Activated naive CD8-positive, alpha-beta T cell treated with anti-CD3 and anti-CD28 coated beads for 36 hours (primary cell): ENCODE data around the gene HSPB7. TPM values are rescaled to one million over a fixed set of nuclear protein-coding genes. Genes with fewer than 3 reads are reported as not detected.
"Not testable (repeated sequence)": the region's sequence is repeated elsewhere in the genome, so short reads cannot be mapped to it uniquely, and the experiment has no call there.

Experiments used
- DNase-seq: peaks from one replicate; pipeline ENCODE4 v3.0.0; 2021
- H3K27ac Mint-ChIP-seq: one replicate; pipeline ENCODE4 v1.8.0; 2022; ENCODE audit warnings: mild to moderate bottlenecking, moderate library complexity, mixed read lengths
- H3K27me3 Mint-ChIP-seq: one replicate; pipeline ENCODE4 v1.8.0; 2022; ENCODE audit warnings: mild to moderate bottlenecking, mixed read lengths
- H3K36me3 Mint-ChIP-seq: one replicate; pipeline ENCODE4 v1.8.0; 2021; ENCODE audit warnings: mild to moderate bottlenecking, mixed read lengths
- H3K4me1 Mint-ChIP-seq: one replicate; pipeline ENCODE4 v1.8.0; 2021; ENCODE audit warnings: mixed read lengths
- H3K4me3 Mint-ChIP-seq: one replicate; pipeline ENCODE4 v1.8.0; 2022; ENCODE audit warnings: mild to moderate bottlenecking, moderate library complexity, mixed read lengths
- H3K9me3 Mint-ChIP-seq: one replicate; pipeline ENCODE4 v1.8.0; 2022; ENCODE audit warnings: mixed read lengths
- total RNA-seq, 2 experiments: library from RNA; stranded (reverse); gene quantifications; one replicate each; pipeline ENCODE4 v1.2.3, GENCODE V29; 2021

The HSPB7 gene
- total RNA-seq, 2 experiments from 2014 or later, result not detected

DNA sequence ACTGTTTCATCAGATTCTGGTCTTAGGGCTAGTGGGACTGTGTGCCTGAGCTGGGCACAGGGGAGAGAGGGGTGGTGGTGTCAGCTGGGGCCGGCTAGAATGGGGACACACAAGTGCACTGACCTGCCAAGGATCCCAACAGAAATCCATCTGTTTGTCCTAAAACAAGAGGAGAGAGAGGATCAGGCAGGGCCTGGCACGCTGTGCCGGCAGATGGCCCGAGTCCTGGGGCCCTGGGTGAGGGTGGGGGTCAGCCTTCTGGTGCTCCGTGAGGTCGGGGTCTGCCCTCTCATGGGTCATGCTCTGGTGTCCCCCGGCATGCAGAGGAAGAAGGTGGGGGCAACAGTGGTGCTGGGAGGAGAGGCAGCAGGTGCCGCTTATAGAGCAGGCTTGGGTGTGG lies 22.0 kb upstream of the HSPB7 start:
- H3K4me1 Mint-ChIP-seq, H3K9me3 Mint-ChIP-seq, DNase-seq, H3K27me3 Mint-ChIP-seq, H3K27ac Mint-ChIP-seq, H3K36me3 Mint-ChIP-seq, H3K4me3 Mint-ChIP-seq: not testable (repeated sequence)

DNA sequence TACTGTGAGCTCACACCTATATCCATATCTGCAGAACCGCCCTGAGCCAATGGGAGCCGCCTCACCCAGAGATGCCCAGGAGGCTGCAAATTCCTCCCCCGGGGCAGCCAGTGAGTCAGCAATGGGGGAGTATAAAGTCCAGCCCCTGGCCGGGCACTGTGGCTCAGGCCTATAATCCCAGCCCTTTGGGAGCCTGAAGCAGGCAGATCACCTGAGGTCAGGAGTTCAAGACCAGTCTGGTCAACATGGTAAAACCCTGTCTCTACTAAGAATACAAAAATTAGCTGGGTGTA lies 20.7 kb upstream of the HSPB7 start:
- Mint-ChIP-seq H3K36me3 (no peaks in the 10 kb centered on the region), H3K9me3 (no peaks in the 10 kb centered on the region)

GRCh38 chr1:16036461-16036860 lies 18.6 kb upstream of the HSPB7 start:
- H3K4me1 Mint-ChIP-seq, H3K4me3 Mint-ChIP-seq, H3K27me3 Mint-ChIP-seq, H3K27ac Mint-ChIP-seq, H3K36me3 Mint-ChIP-seq, H3K9me3 Mint-ChIP-seq, DNase-seq: not testable (repeated sequence)

More for the DNA sequence above, 20.7 kb upstream of the HSPB7 start:
- no peaks in the 10 kb centered on the region for H3K4me1 Mint-ChIP-seq
- H3K4me3 Mint-ChIP-seq, result no peak overlapping the region
- DNase-seq, result no peak
- no peaks in the 10 kb centered on the region for H3K27me3 Mint-ChIP-seq
- no peak overlapping the region for H3K27ac Mint-ChIP-seq

GRCh38 chr1:16033103-16033632 lies 15.3 kb upstream of the HSPB7 start:
- H3K27ac Mint-ChIP-seq, DNase-seq, H3K4me3 Mint-ChIP-seq, H3K36me3 Mint-ChIP-seq, H3K9me3 Mint-ChIP-seq, H3K4me1 Mint-ChIP-seq: not testable (repeated sequence)
- peaks cover 17% of the 10 kb centered on the region for H3K27me3 Mint-ChIP-seq

- no peaks in the 10 kb centered on the region for H3K9me3 Mint-ChIP-seq
- no peak overlapping the region for H3K4me3 Mint-ChIP-seq
- peaks cover 23% of the 10 kb centered on the region for H3K27me3 Mint-ChIP-seq
- H3K27ac Mint-ChIP-seq, result no peak overlapping the region
- DNase-seq, result peak; percentile 76
- H3K36me3 Mint-ChIP-seq, result no peaks in the 10 kb centered on the region
- peaks cover 3% of the 10 kb centered on the region for H3K4me1 Mint-ChIP-seq
Observed at GRCh38 chr1:16032388-16033102, 14.7 kb upstream of the HSPB7 start.

DNA sequence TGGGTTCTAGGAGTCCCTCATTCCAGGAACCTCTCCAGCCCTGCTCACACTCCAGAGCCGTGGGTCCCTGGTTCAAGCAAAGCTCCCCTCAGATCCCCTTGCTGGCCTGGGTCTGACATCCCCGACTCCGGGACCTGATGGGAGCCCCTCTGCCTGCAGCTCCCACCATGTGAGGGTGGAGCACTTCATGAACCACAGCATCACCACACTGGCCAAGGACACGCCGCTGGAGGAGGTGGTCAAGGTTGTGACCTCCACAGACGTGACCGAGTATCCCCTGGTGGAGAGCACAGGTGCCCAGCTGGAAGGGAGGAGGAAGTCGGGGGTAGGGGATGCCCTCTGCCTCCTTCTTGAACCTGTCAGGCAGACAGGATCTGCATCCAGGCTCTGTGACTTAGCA lies 13.7 kb upstream of the HSPB7 start:
- no peak overlapping the region for H3K27ac Mint-ChIP-seq
- no peak for DNase-seq
- H3K36me3 Mint-ChIP-seq, result no peaks in the 10 kb centered on the region
- no peak overlapping the region for H3K4me3 Mint-ChIP-seq
- H3K4me1 Mint-ChIP-seq, result peaks cover 3% of the 10 kb centered on the region
- H3K9me3 Mint-ChIP-seq, result no peaks in the 10 kb centered on the region
- H3K27me3 Mint-ChIP-seq, result peaks cover 23% of the 10 kb centered on the region

DNA sequence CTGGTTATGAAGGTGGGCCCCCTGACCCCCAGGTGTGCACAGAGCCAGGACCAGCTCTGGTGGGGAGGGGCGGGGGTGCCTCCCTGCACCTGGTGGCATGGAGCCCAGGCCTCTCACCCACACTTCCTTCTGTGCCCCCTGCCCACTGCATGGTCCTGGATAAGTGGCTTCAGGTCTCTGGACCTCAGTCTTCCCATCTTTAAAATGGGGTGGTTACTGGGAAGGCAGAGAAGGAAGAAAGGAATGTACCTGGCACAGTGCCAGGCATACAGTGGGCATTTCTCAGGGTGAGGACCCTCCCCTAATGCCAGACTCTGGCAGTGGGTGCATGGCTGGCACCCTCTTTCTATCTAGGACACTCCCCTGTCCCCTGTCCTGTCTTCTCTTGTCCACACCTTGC lies 11.4 kb upstream of the HSPB7 start:
- H3K27me3 Mint-ChIP-seq, result peaks cover 23% of the 10 kb centered on the region
- no peak overlapping the region for H3K27ac Mint-ChIP-seq
- no peaks in the 10 kb centered on the region for H3K9me3 Mint-ChIP-seq
- H3K36me3 Mint-ChIP-seq, result no peaks in the 10 kb centered on the region
- no peak for DNase-seq
- peaks cover 3% of the 10 kb centered on the region for H3K4me1 Mint-ChIP-seq
- H3K4me3 Mint-ChIP-seq, result no peak overlapping the region

DNA sequence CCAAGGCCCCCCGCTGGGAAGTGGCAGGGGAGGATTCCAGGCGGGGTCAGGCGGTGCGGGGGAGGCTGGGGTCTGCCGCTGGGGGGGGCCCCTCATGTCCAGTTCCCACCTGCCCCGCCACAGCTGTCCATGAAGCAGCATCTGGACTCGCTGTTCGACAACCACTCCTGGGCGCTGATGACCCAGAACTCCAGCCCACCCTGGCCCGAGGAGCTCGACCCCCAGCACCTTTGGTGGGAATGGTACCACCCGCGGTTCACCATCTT lies 11.1 kb upstream of the HSPB7 start:
- not testable (repeated sequence) for H3K4me1 Mint-ChIP-seq, H3K27ac Mint-ChIP-seq, H3K9me3 Mint-ChIP-seq, H3K36me3 Mint-ChIP-seq, DNase-seq, H3K4me3 Mint-ChIP-seq
- peaks cover 23% of the 10 kb centered on the region for H3K27me3 Mint-ChIP-seq

- H3K27ac Mint-ChIP-seq, result no peak overlapping the region
- no peaks in the 10 kb centered on the region for H3K36me3 Mint-ChIP-seq
- H3K9me3 Mint-ChIP-seq, result no peaks in the 10 kb centered on the region
- H3K27me3 Mint-ChIP-seq, result peaks cover 23% of the 10 kb centered on the region
- H3K4me1 Mint-ChIP-seq, result peaks cover 3% of the 10 kb centered on the region
- no peak overlapping the region for H3K4me3 Mint-ChIP-seq
- DNase-seq, result no peak
Observed at GRCh38 chr1:16028237-16029002, 10.6 kb upstream of the HSPB7 start.

- H3K27ac Mint-ChIP-seq, result no peak overlapping the region
- DNase-seq, result peak; percentile 22
- H3K4me1 Mint-ChIP-seq, result peaks cover 3% of the 10 kb centered on the region
- H3K9me3 Mint-ChIP-seq, result no peaks in the 10 kb centered on the region
- peaks cover 22% of the 10 kb centered on the region for H3K27me3 Mint-ChIP-seq
- H3K4me3 Mint-ChIP-seq, result no peak overlapping the region
- no peaks in the 10 kb centered on the region for H3K36me3 Mint-ChIP-seq
Observed at GRCh38 chr1:16026723-16027484, 9.1 kb upstream of the HSPB7 start.

DNA sequence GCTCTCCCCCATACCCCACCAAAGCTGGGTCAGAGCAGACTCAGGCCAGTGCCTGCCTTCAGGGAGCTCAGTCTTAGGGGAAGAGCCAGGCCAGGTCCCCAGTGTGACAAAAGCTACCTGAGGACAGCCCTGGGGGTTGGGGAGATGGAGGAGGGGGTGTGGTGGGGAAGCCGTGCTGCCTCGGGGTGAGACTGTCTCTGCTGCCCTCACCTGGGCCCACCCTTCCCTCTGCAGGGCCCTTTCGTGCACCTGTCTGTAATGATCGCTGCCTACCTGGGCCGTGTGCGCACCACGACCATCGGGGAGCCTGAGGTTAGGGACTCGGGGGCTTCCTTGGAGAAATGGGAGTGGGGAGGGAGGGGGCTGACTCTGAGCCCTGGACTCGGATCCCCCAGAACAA lies 8.5 kb upstream of the HSPB7 start:
- not testable (repeated sequence) for H3K4me1 Mint-ChIP-seq, H3K9me3 Mint-ChIP-seq, H3K36me3 Mint-ChIP-seq, H3K27ac Mint-ChIP-seq, H3K4me3 Mint-ChIP-seq, DNase-seq
- H3K27me3 Mint-ChIP-seq, result peaks cover 20% of the 10 kb centered on the region

DNA sequence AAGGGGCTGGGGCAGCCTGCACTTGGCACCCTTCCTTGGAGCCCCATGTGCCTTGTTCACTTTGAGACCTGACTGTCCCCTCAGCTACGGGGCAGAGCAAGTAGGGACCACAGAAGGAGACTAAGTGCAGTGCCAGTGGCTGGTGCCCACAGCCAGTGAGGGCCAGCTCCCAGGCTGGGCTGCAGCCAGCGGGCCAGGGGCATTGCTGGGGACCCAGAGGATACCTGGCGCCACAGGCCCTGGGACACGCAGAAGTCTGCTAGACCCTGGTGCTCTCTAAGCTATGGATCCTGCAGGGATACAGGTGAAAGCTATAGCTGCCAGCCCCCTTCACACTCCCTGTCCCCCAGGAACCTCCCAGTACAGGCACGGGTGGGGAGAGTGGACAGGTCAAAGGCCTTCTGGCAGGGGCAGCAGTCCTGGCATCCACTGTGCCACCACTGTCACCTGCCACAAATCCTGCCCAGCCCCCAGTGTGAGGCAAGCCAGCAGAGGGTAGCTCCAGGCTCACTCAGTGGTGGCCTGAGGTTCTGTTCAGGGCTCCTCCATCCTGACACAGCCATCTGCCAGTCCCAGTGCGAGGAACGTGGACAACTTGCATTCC lies 5.3 kb upstream of the HSPB7 start:
- DNase-seq, result no peak
- Mint-ChIP-seq H3K36me3 (no peaks in the 10 kb centered on the region), H3K4me3 (no peak overlapping the region), H3K4me1 (peaks cover under 1% of the 10 kb centered on the region), H3K27ac (no peak overlapping the region), H3K27me3 (peaks cover 5% of the 10 kb centered on the region), H3K9me3 (no peaks in the 10 kb centered on the region)

- H3K9me3 Mint-ChIP-seq, result no peaks in the 10 kb centered on the region
- no peak overlapping the region for H3K27ac Mint-ChIP-seq
- no peaks in the 10 kb centered on the region for H3K4me1 Mint-ChIP-seq
- no peaks in the 10 kb centered on the region for H3K36me3 Mint-ChIP-seq
- no peak overlapping the region for H3K4me3 Mint-ChIP-seq
- no peaks in the 10 kb centered on the region for H3K27me3 Mint-ChIP-seq
- DNase-seq, result no peak
Observed at GRCh38 chr1:16022393-16022792, 4.5 kb upstream of the HSPB7 start.

DNA sequence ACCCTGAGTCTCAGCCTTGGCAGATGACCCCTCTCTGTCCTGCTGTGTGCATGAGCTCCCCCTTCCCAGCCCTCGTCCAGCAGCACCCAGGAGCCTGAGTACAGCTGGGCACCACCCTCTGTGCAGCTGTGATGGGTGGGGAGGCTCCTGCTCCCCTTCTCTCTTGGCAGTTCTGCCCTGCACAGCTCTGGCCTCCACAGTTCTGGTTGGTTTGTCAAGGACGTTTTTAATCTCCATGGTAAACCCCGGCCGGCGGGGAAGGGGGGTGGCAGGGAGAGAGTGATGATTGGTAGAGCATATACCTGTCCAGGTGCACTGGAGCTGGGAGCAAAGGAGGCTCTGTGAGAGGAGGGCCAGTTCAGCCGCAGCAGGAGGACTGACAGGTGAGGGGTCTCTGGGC lies 3.8 kb upstream of the HSPB7 start, which contains the start of gene CLCNKA:
TSS of gene CLCNKA (plus strand) at position 356 of the 400 bp plus-strand sequence. CDS start 584 bp downstream, outside the sequence.
- no peak for DNase-seq
- Mint-ChIP-seq H3K4me1 (no peaks in the 10 kb centered on the region), H3K27ac (peak within 1 kb of the TSS; percentile 28), H3K4me3 (no peak within 1 kb of the TSS), H3K36me3 (no peaks in the 10 kb centered on the region), H3K27me3 (no peaks in the 10 kb centered on the region), H3K9me3 (no peaks in the 10 kb centered on the region)

GRCh38 chr1:16020878-16021277 lies 3.0 kb upstream of the HSPB7 start:
- not testable (repeated sequence) for H3K36me3 Mint-ChIP-seq, H3K27ac Mint-ChIP-seq, H3K4me3 Mint-ChIP-seq, H3K9me3 Mint-ChIP-seq, H3K27me3 Mint-ChIP-seq, DNase-seq, H3K4me1 Mint-ChIP-seq
